A673 (cell line): ENCODE results near the gene CCDC159. TPM values are rescaled to one million over a fixed set of nuclear protein-coding genes. Genes with fewer than 3 reads are reported as not detected.
"Not testable (repeated sequence)": the region's sequence is repeated elsewhere in the genome, so short reads cannot be mapped to it uniquely, and the experiment has no call there.

Experiments
- BruUV-seq: library from RNA; stranded (reverse); fragments of 400-500 nt; replicated peaks from 2 replicates; lab custom pipeline; 2021; lab: Mats Ljungman, UMichigan
- CTCF ChIA-PET: fragments of 300-600 bp; sonication (Branson Sonifier 250); formaldehyde crosslinking; loops from one replicate; lab custom pipeline; 2022; ENCODE audit warnings: antibody characterized with exemption; lab: Charles Lee
- POLR2A ChIA-PET: fragments of 300-600 bp; sonication (Branson Sonifier 250); formaldehyde crosslinking; loops from one replicate; lab custom pipeline; 2022; ENCODE audit warnings: antibody characterized with exemption; ENCODE audit not compliant: low non-redundant PET; lab: Charles Lee
- DNase-seq: peaks from one replicate; pipeline ENCODE4 v3.0.0-alpha.2; 2015; ENCODE audit warnings: low spot score
- H3K27ac ChIP-seq: fragments of 200-600 bp; sonication (generic); 2 replicates; pipeline ENCODE4 v1.5.1; 2016; ENCODE audit warnings: mixed run types, low read depth, mild to moderate bottlenecking, mixed read lengths, antibody characterized with exemption, low read length; ENCODE audit not compliant: poor library complexity, severe bottlenecking
- H3K27me3 ChIP-seq: fragments of 200-600 bp; sonication (generic); replicated peaks from 2 replicates; pipeline ENCODE4 v1.6.1; 2017; ENCODE audit warnings: mixed run types, low read depth, mild to moderate bottlenecking, mixed read lengths, antibody characterized with exemption, low read length; ENCODE audit not compliant: insufficient read depth, poor library complexity
- H3K36me3 ChIP-seq: fragments of 200-600 bp; sonication (generic); 2 replicates; pipeline ENCODE4 v1.6.1; 2016; ENCODE audit warnings: mixed run types, mild to moderate bottlenecking, mixed read lengths, antibody characterized with exemption, low read length; ENCODE audit not compliant: insufficient read depth, poor library complexity, severe bottlenecking
- H3K4me1 ChIP-seq: fragments of 200-600 bp; sonication (generic); 2 replicates; pipeline ENCODE4 v1.6.1; 2017; ENCODE audit warnings: mixed run types, mild to moderate bottlenecking, mixed read lengths, antibody characterized with exemption, low read length; ENCODE audit not compliant: insufficient read depth, poor library complexity, severe bottlenecking
- H3K4me3 ChIP-seq: fragments of 200-600 bp; sonication (generic); 2 replicates; pipeline ENCODE4 v1.5.1; 2016; ENCODE audit warnings: low read depth, mixed run types, mild to moderate bottlenecking, mixed read lengths, low read length; ENCODE audit not compliant: poor library complexity, severe bottlenecking
- H3K9me3 ChIP-seq: fragments of 200-600 bp; sonication (generic); 2 replicates; pipeline ENCODE4 v1.6.1; 2016; ENCODE audit warnings: mixed run types, low read depth, mild to moderate bottlenecking, mixed read lengths, antibody characterized with exemption, low read length; ENCODE audit not compliant: poor library complexity, severe bottlenecking
- CTCF ChIP-seq: fragments of 300-800, 200-600 bp; sonication (generic); conservative IDR thresholded peaks from 2 replicates; pipeline ENCODE4 v1.5.1; 2017; ENCODE audit warnings: low read depth, mild to moderate bottlenecking, antibody characterized with exemption, low read length, moderate library complexity, mixed read lengths
- EZH2 ChIP-seq: fragments of 200-600 bp; sonication (generic); IDR thresholded peaks from 2 replicates; pipeline ENCODE4 v1.6.1; 2017; ENCODE audit warnings: borderline replicate concordance, low read depth, mild to moderate bottlenecking, mixed read lengths, antibody characterized with exemption, low read length; ENCODE audit not compliant: poor library complexity, severe bottlenecking
- intact Hi-C: fragments of 100-400 bp; cut with micrococcal nuclease; formaldehyde crosslinking; loops from one replicate; pipeline ENCODE4 v1.10.0; 2022; ENCODE audit not compliant: unreplicated experiment
- total RNA-seq: library from RNA; stranded (reverse); gene quantifications from 2 replicates; pipeline ENCODE4 v1.2.3, GENCODE V29; 2021

The CCDC159 gene
- total RNA-seq, 1 experiment from 2014 or later = 7.9 TPM

- intact Hi-C loops = no loop called here
- Histone ChIP-seq H3K4me1 (peaks cover under 1% of the 10 kb centered on the region), H3K9me3 (no peaks in the 10 kb centered on the region), H3K27me3 (no peaks in the 10 kb centered on the region), H3K36me3 (peaks cover 27% of the 10 kb centered on the region), H3K4me3 (no peak overlapping the region), H3K27ac (no peak overlapping the region)
- BruUV-seq = no TSS peak
- TF ChIP-seq EZH2 = no peak
- TF ChIP-seq CTCF = no peak
- DNase-seq = no peak
- ChIA-PET POLR2A (no interaction called here), CTCF (no interaction called here)
These were observed 16.2 kb upstream of the CCDC159 start for GRCh38 chr19:11330127-11330526.

GRCh38 chr19:11331502-11331901 is 14.8 kb upstream of the CCDC159 start:
- Histone ChIP-seq H3K9me3 (no peaks in the 10 kb centered on the region), H3K27ac (no peak overlapping the region), H3K4me1 (no peaks in the 10 kb centered on the region), H3K27me3 (no peaks in the 10 kb centered on the region), H3K36me3 (peaks cover 35% of the 10 kb centered on the region), H3K4me3 (no peak overlapping the region)
- ChIA-PET POLR2A (no interaction called here), CTCF (no interaction called here)
- BruUV-seq = no TSS peak
- DNase-seq = no peak
- intact Hi-C loops = no loop called here
- TF ChIP-seq EZH2 (no peak), CTCF (no peak)

GRCh38 chr19:11332822-11333221 is 13.5 kb upstream of the CCDC159 start:
- ChIA-PET POLR2A (interaction anchor here (0.6 kb wide), 1 partner anchor 93 kb away, joined by 3 read pairs; no protein-coding TSS in a partner anchor), CTCF (no interaction called here)
- H3K9me3 ChIP-seq = no peaks in the 10 kb centered on the region
- H3K27me3 ChIP-seq = no peaks in the 10 kb centered on the region
- no peak overlapping the region for H3K27ac ChIP-seq
- H3K36me3 ChIP-seq = peaks cover 35% of the 10 kb centered on the region
- TF ChIP-seq CTCF (no peak), EZH2 (no peak)
- intact Hi-C loops = no loop called here
- no peak for DNase-seq
- no peak overlapping the region for H3K4me3 ChIP-seq
- H3K4me1 ChIP-seq = no peaks in the 10 kb centered on the region
- no TSS peak for BruUV-seq

- H3K27ac ChIP-seq, intact Hi-C loops, CTCF ChIA-PET, H3K4me1 ChIP-seq, H3K9me3 ChIP-seq, BruUV-seq, POLR2A ChIA-PET, H3K4me3 ChIP-seq, H3K27me3 ChIP-seq, DNase-seq: not testable (repeated sequence)
- H3K36me3 ChIP-seq = peaks cover 35% of the 10 kb centered on the region
These were observed 12.5 kb upstream of the CCDC159 start for GRCh38 chr19:11333838-11334237.
